Hair follicle dermal papilla cell (primary cell): ENCODE data around the gene TEX14. TPM values are rescaled to one million over a fixed set of nuclear protein-coding genes. Genes with fewer than 3 reads are reported as not detected.
A peak's percentile ranks its signal among the peaks of the same experiment; 100 is the strongest.

Experiments used
- small RNA-seq: library from RNA; depleted of rRNA; stranded (forward); fragments of <200 nt; gene quantifications from one replicate; pipeline ENCODE3, GENCODE V24; 2012
- total RNA-seq: library from RNA; depleted of rRNA; stranded (reverse); fragments of >200 nt; gene quantifications from 2 replicates; pipeline ENCODE4 v1.2.3, GENCODE V29; 2012

The TEX14 gene, protein sequence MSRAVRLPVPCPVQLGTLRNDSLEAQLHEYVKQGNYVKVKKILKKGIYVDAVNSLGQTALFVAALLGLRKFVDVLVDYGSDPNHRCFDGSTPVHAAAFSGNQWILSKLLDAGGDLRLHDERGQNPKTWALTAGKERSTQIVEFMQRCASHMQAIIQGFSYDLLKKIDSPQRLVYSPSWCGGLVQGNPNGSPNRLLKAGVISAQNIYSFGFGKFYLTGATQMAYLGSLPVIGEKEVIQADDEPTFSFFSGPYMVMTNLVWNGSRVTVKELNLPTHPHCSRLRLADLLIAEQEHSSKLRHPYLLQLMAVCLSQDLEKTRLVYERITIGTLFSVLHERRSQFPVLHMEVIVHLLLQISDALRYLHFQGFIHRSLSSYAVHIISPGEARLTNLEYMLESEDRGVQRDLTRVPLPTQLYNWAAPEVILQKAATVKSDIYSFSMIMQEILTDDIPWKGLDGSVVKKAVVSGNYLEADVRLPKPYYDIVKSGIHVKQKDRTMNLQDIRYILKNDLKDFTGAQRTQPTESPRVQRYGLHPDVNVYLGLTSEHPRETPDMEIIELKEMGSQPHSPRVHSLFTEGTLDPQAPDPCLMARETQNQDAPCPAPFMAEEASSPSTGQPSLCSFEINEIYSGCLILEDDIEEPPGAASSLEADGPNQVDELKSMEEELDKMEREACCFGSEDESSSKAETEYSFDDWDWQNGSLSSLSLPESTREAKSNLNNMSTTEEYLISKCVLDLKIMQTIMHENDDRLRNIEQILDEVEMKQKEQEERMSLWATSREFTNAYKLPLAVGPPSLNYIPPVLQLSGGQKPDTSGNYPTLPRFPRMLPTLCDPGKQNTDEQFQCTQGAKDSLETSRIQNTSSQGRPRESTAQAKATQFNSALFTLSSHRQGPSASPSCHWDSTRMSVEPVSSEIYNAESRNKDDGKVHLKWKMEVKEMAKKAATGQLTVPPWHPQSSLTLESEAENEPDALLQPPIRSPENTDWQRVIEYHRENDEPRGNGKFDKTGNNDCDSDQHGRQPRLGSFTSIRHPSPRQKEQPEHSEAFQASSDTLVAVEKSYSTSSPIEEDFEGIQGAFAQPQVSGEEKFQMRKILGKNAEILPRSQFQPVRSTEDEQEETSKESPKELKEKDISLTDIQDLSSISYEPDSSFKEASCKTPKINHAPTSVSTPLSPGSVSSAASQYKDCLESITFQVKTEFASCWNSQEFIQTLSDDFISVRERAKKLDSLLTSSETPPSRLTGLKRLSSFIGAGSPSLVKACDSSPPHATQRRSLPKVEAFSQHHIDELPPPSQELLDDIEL (N-terminal part only)
- under 0.01 TPM in 2 replicates for total RNA-seq

DNA sequence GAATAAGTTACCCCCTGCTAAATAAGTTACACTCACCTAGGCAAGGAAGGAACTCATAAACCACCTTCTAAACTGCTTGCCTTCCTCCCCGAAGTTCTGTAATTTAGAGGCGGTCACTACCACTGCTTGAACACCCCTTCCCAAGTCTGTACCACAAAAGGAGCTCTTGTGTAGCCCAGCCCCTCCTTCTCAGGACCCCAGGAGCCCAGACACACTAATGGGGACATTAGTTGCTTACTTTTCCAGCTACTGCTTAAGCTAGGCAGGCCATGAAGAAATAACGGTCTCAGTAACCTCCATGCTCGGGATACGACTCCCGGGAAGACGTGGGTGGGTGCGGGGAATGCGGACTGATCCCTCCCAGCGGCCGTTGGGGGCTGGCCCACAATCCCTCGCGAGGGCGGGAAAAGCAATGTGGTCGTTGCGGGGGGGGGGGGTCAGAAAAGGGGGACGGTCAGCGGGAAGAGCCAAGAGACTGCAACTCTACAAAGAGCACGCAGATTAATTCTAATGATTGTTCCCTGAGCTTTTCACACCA, at the start of gene TEX14:
TSS of gene TEX14 (minus strand) at position 345 of the 538 bp plus-strand sequence. CDS start 40,044 bp downstream, outside the sequence.

DNA sequence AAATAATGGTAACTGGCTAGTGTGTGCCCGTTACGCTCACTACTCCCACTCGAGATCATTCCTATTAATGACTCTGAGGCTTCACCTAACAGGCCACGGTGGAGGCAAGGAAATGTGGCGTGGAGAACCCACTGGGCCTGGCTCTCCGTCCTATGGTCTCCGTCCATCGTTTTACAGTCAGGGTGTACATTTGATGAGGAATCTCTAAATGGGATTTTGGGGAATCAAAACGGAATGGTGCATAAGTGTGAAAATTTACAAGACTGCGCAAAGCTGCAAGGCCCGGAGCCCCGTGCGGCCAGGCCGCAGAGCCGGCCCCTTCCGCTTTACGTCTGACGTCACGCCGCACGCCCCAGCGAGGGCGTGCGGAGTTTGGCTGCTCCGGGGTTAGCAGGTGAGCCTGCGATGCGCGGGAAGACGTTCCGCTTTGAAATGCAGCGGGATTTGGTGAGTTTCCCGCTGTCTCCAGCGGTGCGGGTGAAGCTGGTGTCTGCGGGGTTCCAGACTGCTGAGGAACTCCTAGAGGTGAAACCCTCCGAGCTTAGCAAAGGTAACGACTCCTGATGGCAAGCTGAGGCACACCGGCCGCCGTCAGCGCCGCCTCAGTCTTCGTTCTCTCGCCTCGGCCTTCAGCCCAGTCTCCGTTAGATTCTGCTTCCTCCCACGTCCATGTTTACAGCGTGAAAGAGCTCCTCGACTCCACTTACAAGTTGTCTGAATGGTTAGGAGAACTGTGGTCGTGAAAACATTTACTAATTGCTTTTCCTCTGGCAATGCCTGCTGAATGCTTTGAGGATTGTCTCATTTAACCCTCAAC, 602 bp upstream of the TEX14 start, which contains the start of gene RAD51C:
TSS of gene RAD51C (plus strand) at position 364 of the 817 bp plus-strand sequence. CDS start at position 406, 42 bp downstream.

DNA sequence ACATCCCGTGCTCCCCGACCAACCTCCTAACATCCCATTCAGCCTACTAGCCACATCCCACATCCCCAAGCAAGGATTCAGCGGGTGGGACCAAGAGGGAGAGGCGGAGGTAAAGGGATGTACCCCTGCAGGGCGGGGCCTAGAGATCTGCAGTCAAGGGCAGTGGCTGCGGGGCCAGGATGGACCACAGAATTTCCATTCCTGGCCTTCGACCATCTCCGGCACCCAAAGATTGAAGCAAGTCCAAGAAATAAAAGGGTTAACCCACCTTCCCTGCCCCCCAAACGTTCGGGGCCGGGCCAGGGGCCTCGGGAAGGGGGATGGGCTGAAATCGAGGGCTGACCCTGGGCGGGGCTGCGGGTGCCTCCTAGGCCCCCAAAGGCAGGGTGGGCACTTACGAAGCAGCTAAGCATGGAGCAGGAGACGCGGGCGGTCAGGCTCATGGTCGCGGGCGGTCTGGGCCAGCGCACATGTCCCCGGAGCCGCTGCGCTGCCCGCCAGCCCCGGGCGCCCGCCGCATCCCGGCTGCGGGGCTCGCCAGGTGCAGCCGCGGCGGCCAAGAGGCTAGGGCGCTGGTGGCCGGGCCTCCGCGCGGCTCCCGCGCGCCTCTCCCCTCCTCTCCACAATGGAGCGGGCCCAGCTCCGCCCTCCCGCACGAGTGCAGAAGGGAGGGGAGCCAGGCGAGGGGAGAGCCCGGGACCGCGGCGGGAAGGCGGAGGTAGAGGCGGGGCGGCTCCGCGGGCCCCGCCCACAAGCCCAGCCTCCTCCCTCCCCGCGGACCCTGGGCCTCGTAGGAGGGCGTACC, 177.7 kb downstream of the TEX14 start, which contains the start of gene MTMR4:
TSS of gene MTMR4 (minus strand) at position 674 of the 805 bp plus-strand sequence. CDS start at position 443, 231 bp downstream.

Small RNA genes within 50 kb of the gene (small RNA-seq; reads per million reads assigned to genes)
- not detected for gene AC011195.1
- not detected for gene RF00012
- gene RNU1-108P: not detected
- 0.27 reads per million for gene RNU1-52P
- 17.5 reads per million, percentile 95 among the genes with 10 or more reads in this experiment for gene RNU1-85P

Other genes starting within 250 kb of the TEX14 start
- under 0.01 TPM in 1 of 2 replicates, not detected in the other for gene HSF5, start 203.6 kb downstream of the TEX14 start, total RNA-seq
- 93.5 and 95.3 TPM in 2 replicates for gene MTMR4, start 177.4 kb downstream of the TEX14 start, total RNA-seq
- gene RAD51C, start 557 bp upstream of the TEX14 start, total RNA-seq: 11.5 and 11.7 TPM in 2 replicates
- 0.49 and 0.97 TPM in 2 replicates for gene PPM1E, start 63.8 kb upstream of the TEX14 start, total RNA-seq